Small intestine (tissue), 7 donors: ENCODE measurements around the gene TMEM144. TPM values are rescaled to one million over a fixed set of nuclear protein-coding genes. Genes with fewer than 3 reads are reported as not detected.
"Not testable (repeated sequence)": the region's sequence is repeated elsewhere in the genome, so short reads cannot be mapped to it uniquely, and the experiment has no call there.

Experiments used
- DNase-seq, 2 donors: peaks; one replicate each; pipeline versions ENCODE4 v3.0.0 to v3.0.0-alpha.2; 2013
- FAIRE-seq: peaks from 2 replicates; lab custom pipeline; 2012; peaks lifted over from hg19 to GRCh38; lab: Jason Lieb, UNC
- H3K27ac ChIP-seq, 3 donors: one replicate each; pipeline ENCODE4 v1.5.1; 2013; ENCODE audit warnings: low read length in 2 of 3, mild to moderate bottlenecking in 2 of 3, control low read depth in 1 of 3, inconsistent platforms in 1 of 3, low read depth in 1 of 3, moderate library complexity in 1 of 3
- H3K27me3 ChIP-seq, 3 donors: one replicate each; pipeline ENCODE4 v1.6.1; 2013; ENCODE audit warnings: low read length in 3 of 3, inconsistent platforms in 1 of 3; ENCODE audit not compliant: control insufficient read depth in 3 of 3, insufficient read depth in 3 of 3
- H3K36me3 ChIP-seq, 3 donors: one replicate each; pipeline ENCODE4 v1.6.1; 2013; ENCODE audit warnings: low read length in 3 of 3, inconsistent platforms in 1 of 3, low read depth in 1 of 3, mild to moderate bottlenecking in 1 of 3, moderate library complexity in 1 of 3; ENCODE audit not compliant: control insufficient read depth in 3 of 3, insufficient read depth in 2 of 3
- H3K4me1 ChIP-seq, 3 donors: one replicate each; pipeline ENCODE4 v1.6.1; 2013; ENCODE audit warnings: low read length in 2 of 3, inconsistent platforms in 1 of 3, low read depth in 1 of 3, mild to moderate bottlenecking in 1 of 3, moderate library complexity in 1 of 3; ENCODE audit not compliant: control insufficient read depth in 3 of 3, insufficient read depth in 2 of 3
- H3K4me3 ChIP-seq, 3 donors: one replicate each; pipeline ENCODE4 v1.5.1; 2013; ENCODE audit warnings: low read length in 3 of 3, control low read depth in 1 of 3, inconsistent platforms in 1 of 3, low read depth in 1 of 3, mild to moderate bottlenecking in 1 of 3, moderate library complexity in 1 of 3
- H3K9me3 ChIP-seq, 2 donors: one replicate each; pipeline ENCODE4 v1.6.1; 2013; ENCODE audit warnings: low read depth in 1 of 2, low read length in 1 of 2; ENCODE audit not compliant: control insufficient read depth in 2 of 2, insufficient read depth in 1 of 2
- WGBS, 3 donors: extraction: QIAGEN DNeasy Blood & Tissue Kit; methylation state at CpG; one replicate each; pipeline ENCODE4 v1.1.7; 2013; 5-methylcytosine and 5-hydroxymethylcytosine counted together
- polyA plus RNA-seq, 4 donors: library from polyadenylated mRNA; stranded (reverse) in 3 of 4; unstranded in 1 of 4; fragments of 200-250 nt in 3 of 4; fragments of 120-200 nt in 1 of 4; gene quantifications; one replicate each; pipeline versions ENCODE4 v1.2.1 to v1.2.3, GENCODE V29; 2013
- donor health status: healthy with polysubstance abuse.
- donor health status: control.
- donor health status: control.
- donor health status: Bipolar disorder and iron deficiency.
- donor health status: healthy.

The TMEM144 gene
- polyA plus RNA-seq, 4 donors, result 10.1 to 120 (median 13.6) TPM

- peaks cover 0 to 36% (median 5%) of the 10 kb centered on the region in 3 donors for H3K36me3 ChIP-seq
- not testable (repeated sequence) for H3K27me3 ChIP-seq, H3K4me1 ChIP-seq, H3K27ac ChIP-seq, DNase-seq, H3K4me3 ChIP-seq, H3K9me3 ChIP-seq, FAIRE-seq
- 82 to 95% (median 88%) methylated on average over 5 of the region's 5 CpGs for WGBS, 3 donors
Observed at GRCh38 chr4:158227880-158228279, 17.6 kb downstream of the TMEM144 start.

GRCh38 chr4:158228399-158228798 lies 18.1 kb downstream of the TMEM144 start:
- 90 to 94% (median 93%) methylated on average over 17 of the region's 17 CpGs for WGBS, 3 donors
- peaks cover 0 to 36% (median 5%) of the 10 kb centered on the region in 3 donors for H3K36me3 ChIP-seq
- not testable (repeated sequence) for H3K27ac ChIP-seq, H3K4me1 ChIP-seq, H3K27me3 ChIP-seq, DNase-seq, H3K9me3 ChIP-seq, FAIRE-seq, H3K4me3 ChIP-seq

- H3K4me1 ChIP-seq, result no peaks in the 10 kb centered on the region
- peaks cover 0 to 40% (median 5%) of the 10 kb centered on the region in 3 donors for H3K36me3 ChIP-seq
- WGBS, 3 donors, result 77 to 85% (median 77%) methylated on average over 5 of the region's 5 CpGs
- H3K4me3 ChIP-seq, result no peak overlapping the region
- H3K27ac ChIP-seq, result no peak overlapping the region
- FAIRE-seq, result no peak
- H3K9me3 ChIP-seq, result no peaks in the 10 kb centered on the region
- H3K27me3 ChIP-seq, result no peaks in the 10 kb centered on the region
- DNase-seq, result no peak
Observed at GRCh38 chr4:158229768-158230167, 19.5 kb downstream of the TMEM144 start.

- WGBS, 3 donors, result 92 to 93% (median 93%) methylated on average over 4 of the region's 4 CpGs
- no peak overlapping the region for H3K27ac ChIP-seq
- no peaks in the 10 kb centered on the region for H3K9me3 ChIP-seq
- no peak for FAIRE-seq
- no peaks in the 10 kb centered on the region for H3K4me1 ChIP-seq
- H3K36me3 ChIP-seq, result peaks cover 0 to 22% (median 7%) of the 10 kb centered on the region in 3 donors
- no peak for DNase-seq
- H3K4me3 ChIP-seq, result no peak overlapping the region
- no peaks in the 10 kb centered on the region for H3K27me3 ChIP-seq
Observed at GRCh38 chr4:158234671-158235070, 24.4 kb downstream of the TMEM144 start.

GRCh38 chr4:158236304-158237030 lies 26.2 kb downstream of the TMEM144 start:
- 79 to 84% (median 83%) methylated on average over 9 of the region's 9 CpGs for WGBS, 3 donors

GRCh38 chr4:158238575-158238974 lies 28.3 kb downstream of the TMEM144 start:
- no peaks in the 10 kb centered on the region for H3K9me3 ChIP-seq
- FAIRE-seq (no peak), DNase-seq (no peak)
- no peaks in the 10 kb centered on the region for H3K4me1 ChIP-seq
- no peak overlapping the region for H3K27ac ChIP-seq
- WGBS, 3 donors, result 69 to 95% (median 82%) methylated on average over 1 of the region's 1 CpG
- H3K4me3 ChIP-seq, result no peak overlapping the region
- no peaks in the 10 kb centered on the region for H3K27me3 ChIP-seq
- H3K36me3 ChIP-seq, result peaks cover 0 to 16% (median 5%) of the 10 kb centered on the region in 3 donors

More at GRCh38 chr4:158236304-158237030, 26.2 kb downstream of the TMEM144 start:
- Histone ChIP-seq H3K4me3 (no peak overlapping the region), H3K27ac (no peak overlapping the region), H3K9me3 (no peaks in the 10 kb centered on the region), H3K27me3 (no peaks in the 10 kb centered on the region), H3K4me1 (no peaks in the 10 kb centered on the region), H3K36me3 (peaks cover 0 to 20% (median 4%) of the 10 kb centered on the region in 3 donors)
- FAIRE-seq (no peak), DNase-seq (no peak)

- no peak overlapping the region for H3K4me3 ChIP-seq
- H3K27ac ChIP-seq, result no peak overlapping the region
- no peaks in the 10 kb centered on the region for H3K27me3 ChIP-seq
- 80 to 89% (median 82%) methylated on average over 2 of the region's 2 CpGs for WGBS, 3 donors
- FAIRE-seq, result no peak
- H3K9me3 ChIP-seq, result no peaks in the 10 kb centered on the region
- no peak for DNase-seq
- no peaks in the 10 kb centered on the region for H3K4me1 ChIP-seq
- H3K36me3 ChIP-seq, result peaks cover under 1 to 12% (median 5%) of the 10 kb centered on the region in 3 donors
Observed at GRCh38 chr4:158239196-158239595, 28.9 kb downstream of the TMEM144 start.

GRCh38 chr4:158243071-158243470 lies 32.8 kb downstream of the TMEM144 start:
- FAIRE-seq, result no peak

More at GRCh38 chr4:158243071-158243470, 32.8 kb downstream of the TMEM144 start:
- Histone ChIP-seq H3K4me3 (no peak overlapping the region), H3K27me3 (no peaks in the 10 kb centered on the region), H3K27ac (no peak overlapping the region), H3K36me3 (peaks cover 2 to 16% (median 6%) of the 10 kb centered on the region in 3 donors), H3K9me3 (no peaks in the 10 kb centered on the region), H3K4me1 (no peaks in the 10 kb centered on the region)
- no peak for DNase-seq
